NOMO-1 (cell line): Measurements from ENCODE around the gene MSX2.
"Not testable (repeated sequence)": the region's sequence is repeated elsewhere in the genome, so short reads cannot be mapped to it uniquely, and the experiment has no call there.

Experiments used
- DNase-seq, 2 experiments: peaks; one replicate each; lab custom pipeline; 2025; ENCODE audit not compliant: unreplicated experiment in 2 of 2; lab: John Stamatoyannopoulos, UW

Gene MSX2

DNA sequence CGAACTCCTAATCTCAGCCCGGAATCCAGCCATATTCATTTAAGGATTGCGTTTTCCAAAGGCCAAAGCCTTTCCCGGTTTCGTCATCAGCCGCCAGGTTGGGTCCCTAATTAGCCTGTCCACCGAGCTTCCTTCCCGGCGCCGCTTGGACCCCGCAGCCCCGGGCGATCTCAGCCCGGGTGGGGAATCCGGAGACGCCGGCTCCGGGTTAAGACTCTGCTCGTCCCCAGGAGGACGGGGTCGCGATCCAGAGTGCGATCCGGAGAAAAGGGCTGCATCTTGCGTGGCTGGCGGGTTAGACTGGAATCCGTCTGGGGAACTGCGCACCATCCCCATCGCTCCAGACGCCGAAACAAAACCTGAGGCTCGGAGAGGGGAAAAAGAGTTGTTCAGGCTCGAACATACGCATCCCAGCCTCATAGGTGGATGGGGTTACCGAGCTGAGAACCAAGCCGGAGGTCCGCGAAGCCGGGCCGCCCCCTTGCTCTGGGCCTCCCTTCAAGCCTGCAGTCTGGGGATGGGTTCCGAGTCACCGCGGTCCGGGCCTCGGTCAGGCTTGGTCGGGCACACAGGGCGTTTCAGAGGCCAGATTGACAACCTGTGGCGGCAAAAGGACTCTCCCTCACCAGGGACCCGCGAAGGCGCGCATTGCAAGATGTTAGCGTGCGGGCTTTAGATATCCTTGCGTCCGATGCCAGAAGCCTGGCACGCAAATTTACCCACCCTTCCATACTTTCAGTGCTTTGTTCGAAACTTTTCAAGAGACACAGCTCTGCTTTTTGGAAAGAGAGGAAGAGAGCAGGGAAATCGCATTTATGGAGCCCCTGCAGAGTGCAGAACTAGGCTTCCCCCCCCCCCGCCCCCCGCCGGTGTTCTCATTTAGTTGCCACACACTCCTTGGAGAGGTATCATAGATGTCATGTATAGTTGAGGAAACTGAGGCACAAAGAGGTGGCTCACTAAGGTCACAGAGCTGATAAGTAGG lies 7.9 kb downstream of the MSX2 start:
- DNase-seq: no peak

DNA sequence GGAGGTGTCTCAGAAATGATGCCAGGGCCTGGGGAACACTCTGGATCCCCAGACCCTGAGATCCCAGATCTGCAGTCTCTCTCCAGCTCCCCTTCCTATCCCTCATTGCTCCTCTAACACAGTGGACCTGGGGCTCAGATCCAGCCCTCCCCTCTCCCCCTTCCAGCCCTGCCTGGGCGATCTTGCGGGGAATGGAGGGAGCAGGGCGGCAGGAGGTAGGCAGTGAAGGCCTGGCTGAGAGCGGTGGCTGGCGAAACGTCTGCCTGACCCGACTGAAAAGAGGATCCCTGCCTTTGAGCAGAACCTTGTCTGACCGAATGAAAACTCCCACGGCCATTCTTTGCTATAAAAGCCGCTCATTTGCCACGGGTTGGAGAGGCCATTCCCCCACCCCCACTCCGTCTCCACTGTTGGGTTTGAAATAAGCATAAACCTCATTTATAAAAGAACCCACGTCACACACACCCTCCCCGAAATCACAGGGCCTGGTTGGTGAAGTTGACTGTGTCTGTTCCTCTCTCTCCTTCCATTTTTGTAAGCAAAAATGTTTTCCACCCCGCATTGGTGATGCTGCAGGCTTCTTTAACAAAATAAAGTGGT lies 8.8 kb downstream of the MSX2 start:
- DNase-seq: no peak

- no peak for DNase-seq
Measured at GRCh38 chr5:174733836-174734235, 9.5 kb downstream of the MSX2 start.

GRCh38 chr5:174734571-174735497 lies 10.5 kb downstream of the MSX2 start:
- no peak for DNase-seq

GRCh38 chr5:174735498-174736330 lies 11.3 kb downstream of the MSX2 start:
- no peak for DNase-seq

DNA sequence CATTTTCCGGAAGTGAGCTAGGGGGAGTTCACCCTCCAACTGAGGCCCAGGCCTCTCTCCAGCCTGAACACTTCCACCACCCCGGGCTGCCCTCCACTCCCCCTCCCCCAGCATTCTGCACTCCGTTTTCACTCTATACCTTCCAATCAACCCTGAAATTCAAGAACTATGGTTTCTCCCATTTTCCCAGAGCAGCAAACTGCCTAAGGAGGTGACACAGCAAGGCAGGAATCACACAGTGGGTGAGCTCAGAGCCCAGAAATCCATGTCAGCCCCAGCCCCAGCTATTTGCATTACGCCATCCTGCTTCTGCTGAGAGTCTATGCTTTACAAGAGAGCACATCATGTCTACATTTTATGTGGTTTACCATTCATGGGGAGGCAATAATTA lies 11.9 kb downstream of the MSX2 start:
- no peak for DNase-seq

DNA sequence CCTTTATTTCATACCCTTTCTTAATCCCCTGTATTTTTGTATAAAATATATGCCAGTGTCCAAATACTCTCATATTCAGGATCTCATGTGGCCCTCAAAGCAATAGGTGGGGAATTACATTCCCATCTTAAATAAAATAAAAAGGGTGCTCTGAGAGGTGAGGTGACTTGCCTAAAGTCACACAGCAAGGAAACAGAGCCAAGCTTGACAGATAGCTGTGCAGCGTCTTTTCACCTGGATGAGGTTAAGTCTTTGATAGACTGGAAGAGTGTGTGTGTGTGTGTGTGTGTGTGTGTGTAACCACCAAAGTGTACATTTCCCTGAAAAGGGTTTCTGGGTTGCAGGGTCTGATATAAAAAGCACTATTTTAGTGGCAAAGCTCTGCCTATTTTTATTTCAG lies 12.4 kb downstream of the MSX2 start:
- DNase-seq: no peak

DNA sequence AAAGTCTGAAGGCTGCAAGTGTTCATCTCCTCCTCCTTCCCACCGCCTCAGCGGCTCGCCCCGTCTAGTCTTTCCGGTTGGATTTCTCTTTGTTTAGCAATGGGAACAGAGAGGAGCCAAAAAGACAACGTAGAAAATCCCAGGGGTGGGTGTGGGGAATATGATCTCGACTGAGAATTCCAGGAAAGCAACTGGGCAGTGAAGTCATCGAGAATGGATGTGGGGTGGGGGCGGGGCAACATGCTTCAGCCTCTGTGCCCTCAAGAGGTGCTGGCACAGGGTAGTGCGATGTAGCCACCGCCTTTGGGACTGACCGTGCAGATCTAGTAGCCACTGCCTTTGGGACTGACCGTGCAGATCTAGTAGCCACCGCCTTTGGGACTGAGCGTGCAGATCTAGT lies 12.9 kb downstream of the MSX2 start:
- DNase-seq: no peak

DNA sequence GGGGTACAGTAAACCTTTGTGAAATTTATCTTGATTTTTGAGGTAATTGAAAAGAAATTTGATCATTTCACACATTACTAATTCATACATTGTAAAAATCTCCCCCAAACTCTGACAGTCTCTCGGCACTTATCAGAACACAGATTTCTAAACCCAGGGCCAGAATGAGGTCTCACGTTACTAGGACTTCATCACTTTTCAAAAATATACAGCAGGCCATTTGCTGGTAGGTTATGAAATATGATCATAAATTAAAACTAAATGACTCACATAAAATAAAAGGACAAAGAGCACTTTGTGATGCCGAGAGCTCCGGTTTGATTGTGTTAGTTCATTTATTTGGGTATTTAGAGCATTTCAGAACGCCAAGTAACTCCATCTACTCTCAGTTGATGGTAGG lies 17.0 kb downstream of the MSX2 start:
- no peak for DNase-seq

GRCh38 chr5:174744896-174745295 lies 20.5 kb downstream of the MSX2 start:
- DNase-seq: no peak

DNA sequence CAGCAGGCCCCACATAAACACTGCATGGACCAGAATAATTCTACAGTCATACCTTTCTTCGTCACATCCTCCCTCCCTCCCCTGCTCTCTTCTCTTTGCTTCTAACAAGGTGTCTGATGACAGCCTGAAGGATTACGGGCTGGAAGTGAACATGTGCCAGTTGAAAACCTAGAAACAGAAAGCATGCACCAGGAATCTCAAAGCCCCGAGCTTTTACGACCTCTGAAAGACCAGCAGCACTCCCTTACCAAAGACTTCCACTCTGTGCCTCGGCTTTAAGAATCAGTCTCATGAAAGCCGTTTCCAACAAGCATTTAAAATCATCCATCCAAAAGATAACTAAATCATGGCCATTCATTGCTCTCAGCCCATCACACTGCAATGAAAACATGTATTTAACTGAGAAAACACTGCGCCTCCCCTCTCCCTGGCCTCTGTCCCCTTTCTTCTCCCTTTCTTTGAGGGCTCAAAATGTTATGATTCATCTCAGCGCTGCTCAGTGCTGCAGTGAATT lies 21.3 kb downstream of the MSX2 start:
- DNase-seq: no peak

DNA sequence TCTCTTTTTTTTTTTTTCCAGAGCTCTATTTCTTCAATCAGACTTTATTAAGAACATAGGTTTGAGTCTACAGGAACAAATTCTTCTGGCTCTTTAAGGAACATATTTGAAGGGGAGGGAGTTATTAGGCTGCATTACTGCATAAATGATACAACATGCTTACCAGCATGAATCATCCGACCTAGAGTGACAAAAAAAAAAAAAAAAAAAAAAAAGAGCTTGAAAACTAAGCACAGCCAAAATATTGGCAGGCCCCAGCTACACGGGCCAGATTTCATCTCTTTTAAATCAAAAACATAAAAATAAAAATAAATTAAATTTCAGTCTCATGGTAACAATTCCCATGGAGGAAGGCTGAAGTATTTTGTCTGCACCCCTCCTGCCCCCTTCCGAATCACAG lies 26.3 kb downstream of the MSX2 start:
- no peak for DNase-seq

DNA sequence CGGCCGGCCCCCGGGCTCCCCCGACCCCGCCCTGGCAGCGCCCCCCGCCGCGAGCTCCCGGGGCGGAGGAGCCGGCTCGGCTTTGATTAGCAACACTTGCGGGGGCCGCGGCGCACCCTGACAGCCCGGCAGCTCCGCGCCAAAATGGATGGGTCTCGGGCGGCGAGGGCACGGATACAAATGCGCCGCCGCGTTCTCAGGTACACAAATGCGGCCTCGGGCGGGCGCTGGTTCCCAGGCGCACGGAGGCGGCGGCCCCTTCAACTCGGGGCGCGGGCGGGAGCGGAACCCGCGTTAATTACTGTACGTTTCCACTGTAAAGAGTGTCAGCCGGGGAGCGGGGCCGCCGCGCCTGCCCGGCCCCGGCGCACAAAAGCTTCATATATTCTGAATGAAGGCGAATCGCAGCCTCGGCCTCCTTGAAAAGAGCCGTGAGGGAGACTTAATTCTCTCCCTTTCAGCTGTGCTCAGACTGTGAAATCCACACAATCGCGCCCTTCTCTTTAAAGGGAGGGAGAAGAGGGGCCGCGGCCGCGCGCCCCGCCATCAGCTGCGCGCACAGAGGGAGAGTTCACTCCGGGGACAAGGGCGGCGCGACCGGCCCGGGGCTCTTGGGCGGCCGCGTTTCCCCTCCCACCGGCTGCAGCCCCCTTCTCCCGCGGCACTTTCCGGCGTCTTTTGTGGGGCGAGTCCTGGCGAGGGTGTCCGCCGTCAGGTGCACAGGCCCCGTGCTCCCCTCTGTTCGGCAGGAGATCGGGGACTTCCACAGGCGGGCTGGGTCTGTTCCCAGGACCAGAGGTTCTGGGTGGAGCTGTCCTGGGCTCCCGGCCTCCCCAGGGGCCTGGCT lies 27.0 kb downstream of the MSX2 start:
- DNase-seq: peak; percentile 43 to 50

DNA sequence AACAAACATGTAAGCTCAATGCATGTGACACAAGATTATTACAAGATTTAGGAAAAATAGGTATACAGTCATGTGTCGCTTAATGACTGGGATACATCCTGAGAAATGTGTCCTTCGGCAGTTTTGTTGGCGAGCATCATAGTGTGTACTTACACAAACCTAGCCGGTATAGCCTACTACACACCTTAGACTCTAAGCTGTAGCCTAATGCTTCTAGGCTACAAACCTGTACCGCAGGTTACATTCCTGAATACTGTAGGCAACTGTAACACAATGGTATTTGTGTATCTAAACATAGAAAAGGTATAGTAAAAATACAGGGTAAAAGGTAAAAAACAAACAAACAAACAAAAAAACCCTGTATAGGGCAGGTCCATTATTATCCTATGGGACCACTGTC lies 27.7 kb downstream of the MSX2 start:
- DNase-seq: no peak

DNA sequence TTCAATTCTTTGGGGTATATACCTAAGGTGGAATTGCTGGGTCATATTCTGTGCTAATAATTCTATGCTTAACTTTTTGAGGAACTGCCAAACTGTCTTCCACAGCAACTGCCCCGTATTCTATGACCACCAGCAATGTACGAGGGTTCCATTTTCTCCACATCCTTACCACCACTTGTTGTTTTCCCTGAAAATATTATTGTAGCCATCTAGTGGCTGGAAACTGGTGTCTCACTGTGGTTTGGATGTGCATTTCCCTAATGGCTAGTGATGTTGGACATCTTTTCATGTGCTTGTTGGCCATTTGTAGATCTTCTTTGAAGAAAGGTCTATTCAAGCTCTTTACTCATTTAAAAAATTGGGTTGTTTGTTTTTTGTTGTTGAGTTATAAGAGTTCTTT lies 30.7 kb downstream of the MSX2 start:
- DNase-seq: peak in 1 of 2 experiments; percentile 25

GRCh38 chr5:174759091-174759490 lies 34.7 kb downstream of the MSX2 start:
- no peak for DNase-seq

DNA sequence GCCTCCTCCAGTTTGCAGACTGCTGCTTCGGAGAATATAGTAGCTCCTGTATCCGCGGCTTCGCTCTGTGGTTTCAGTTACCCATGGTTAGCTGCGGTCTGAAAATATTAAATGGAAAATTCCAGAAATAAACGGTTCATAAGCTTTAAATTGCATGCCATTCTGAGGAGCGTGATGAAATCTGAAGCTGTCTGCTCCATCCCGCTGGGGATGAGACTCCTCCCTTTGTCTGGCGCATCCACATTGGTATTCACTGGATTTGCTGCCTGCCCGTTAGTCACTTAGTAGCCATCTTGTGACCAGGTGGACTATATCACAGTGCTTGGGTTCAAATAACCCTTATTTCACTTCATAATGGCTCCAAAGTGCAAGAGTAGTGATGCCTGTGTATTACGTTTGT lies 36.3 kb downstream of the MSX2 start:
- DNase-seq: no peak

DNA sequence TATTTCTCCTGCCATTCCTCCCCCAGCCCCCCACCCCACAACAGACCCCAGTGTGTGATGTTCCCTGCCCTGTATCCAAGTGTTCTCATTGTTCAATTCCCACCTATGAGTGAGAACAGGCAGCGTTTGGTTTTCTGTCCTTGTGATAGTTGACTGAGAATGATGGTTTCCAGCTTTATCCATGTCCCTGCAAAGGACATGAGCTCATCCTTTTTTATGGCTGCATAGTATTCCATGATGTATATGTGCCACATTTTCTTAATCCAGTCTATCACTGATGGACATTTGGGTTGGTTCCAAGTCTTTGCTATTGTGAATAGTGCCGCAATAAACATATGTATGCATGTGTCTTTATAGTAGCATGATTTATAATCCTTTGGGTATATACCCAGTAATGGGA lies 37.0 kb downstream of the MSX2 start:
- not testable (repeated sequence) for DNase-seq

- DNase-seq: no peak
Measured at GRCh38 chr5:174764309-174764708, 39.9 kb downstream of the MSX2 start.
